Progenitor cell of endocrine pancreas (in vitro differentiated cells): ENCODE data around the gene XKR7. TPM values are rescaled to one million over a fixed set of nuclear protein-coding genes. Genes with fewer than 3 reads are reported as not detected.
A peak's percentile ranks its signal among the peaks of the same experiment; 100 is the strongest.

Experiments used
- DNase-seq: peaks from one replicate; pipeline ENCODE4 v3.0.0; 2021; ENCODE audit warnings: low spot score; ENCODE audit not compliant: unreplicated experiment
- H3K27ac Mint-ChIP-seq: 2 replicates; pipeline ENCODE4 v1.8.0; 2021; ENCODE audit warnings: mild to moderate bottlenecking, moderate library complexity, mixed read lengths
- H3K27me3 Mint-ChIP-seq: 2 replicates; pipeline ENCODE4 v1.8.0; 2021; ENCODE audit warnings: mixed read lengths
- H3K36me3 Mint-ChIP-seq: 2 replicates; pipeline ENCODE4 v1.8.0; 2022; ENCODE audit warnings: mixed read lengths; ENCODE audit not compliant: insufficient read depth
- H3K4me1 Mint-ChIP-seq: 2 replicates; pipeline ENCODE4 v1.8.0; 2021; ENCODE audit warnings: low read depth, mixed read lengths
- H3K4me3 Mint-ChIP-seq: 2 replicates; pipeline ENCODE4 v1.8.0; 2021; ENCODE audit warnings: low read depth, mild to moderate bottlenecking, moderate library complexity, mixed read lengths
- H3K9me3 Mint-ChIP-seq: 2 replicates; pipeline ENCODE4 v1.8.0; 2021; ENCODE audit warnings: low read depth, mixed read lengths
- total RNA-seq: library from RNA; stranded (reverse); gene quantifications from 2 replicates; pipeline ENCODE4 v1.2.1, GENCODE V29; 2021
- TF ChIP-seq, protein P1 (sequence below): fragments of 200-600 bp; sonication (generic); IDR thresholded peaks from one replicate; pipeline ENCODE4 v1.5.0; 2021; ENCODE audit warnings: antibody characterized with exemption, mild to moderate bottlenecking; ENCODE audit not compliant: unreplicated experiment

Gene XKR7
- total RNA-seq, 1 donor from 2014 or later: 2.7 TPM

DNA sequence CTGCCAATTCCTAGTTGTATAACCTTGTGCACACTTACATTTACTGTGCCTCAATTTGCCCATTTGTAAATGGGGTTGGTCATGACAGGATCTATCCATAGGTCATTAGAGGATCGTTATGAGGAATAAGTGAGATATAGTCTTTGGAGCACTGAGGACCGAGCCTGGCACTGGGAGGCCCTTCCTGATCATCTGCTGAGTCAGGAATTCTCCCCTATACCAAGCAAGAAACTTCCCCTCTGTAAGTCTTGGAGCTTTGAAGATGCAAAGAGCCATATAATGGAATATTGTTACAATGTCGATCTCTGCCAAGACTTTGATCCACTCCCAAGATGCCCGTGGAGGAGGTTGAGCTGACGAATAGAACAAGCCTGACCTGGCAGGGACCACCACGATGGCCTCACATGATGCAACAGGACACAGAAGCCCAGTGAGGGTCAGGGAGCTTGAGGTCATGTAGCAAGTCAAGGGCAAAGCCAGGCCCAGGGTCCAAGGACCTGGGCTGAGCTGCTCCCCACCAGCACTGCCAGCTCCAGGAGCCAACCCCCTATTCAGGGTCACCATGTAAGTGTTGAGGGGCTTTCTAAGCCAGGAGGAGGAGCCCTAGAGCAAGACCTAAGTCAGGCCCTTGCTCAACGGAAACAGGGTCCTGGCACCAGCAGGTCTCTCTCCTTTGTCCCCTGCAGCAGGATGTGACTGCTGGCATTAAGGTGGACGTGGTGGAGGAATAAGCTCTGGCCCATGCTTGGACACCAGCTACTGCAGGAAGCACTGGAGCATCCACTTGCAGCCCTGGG is 32.8 kb upstream of the XKR7 start:
- Mint-ChIP-seq H3K4me3 (no peak overlapping the region), H3K27me3 (peaks cover 12% of the 10 kb centered on the region), H3K9me3 (no peaks in the 10 kb centered on the region), H3K27ac (no peak overlapping the region), H3K36me3 (no peaks in the 10 kb centered on the region), H3K4me1 (no peaks in the 10 kb centered on the region)
- TF ChIP-seq, protein P1, sequence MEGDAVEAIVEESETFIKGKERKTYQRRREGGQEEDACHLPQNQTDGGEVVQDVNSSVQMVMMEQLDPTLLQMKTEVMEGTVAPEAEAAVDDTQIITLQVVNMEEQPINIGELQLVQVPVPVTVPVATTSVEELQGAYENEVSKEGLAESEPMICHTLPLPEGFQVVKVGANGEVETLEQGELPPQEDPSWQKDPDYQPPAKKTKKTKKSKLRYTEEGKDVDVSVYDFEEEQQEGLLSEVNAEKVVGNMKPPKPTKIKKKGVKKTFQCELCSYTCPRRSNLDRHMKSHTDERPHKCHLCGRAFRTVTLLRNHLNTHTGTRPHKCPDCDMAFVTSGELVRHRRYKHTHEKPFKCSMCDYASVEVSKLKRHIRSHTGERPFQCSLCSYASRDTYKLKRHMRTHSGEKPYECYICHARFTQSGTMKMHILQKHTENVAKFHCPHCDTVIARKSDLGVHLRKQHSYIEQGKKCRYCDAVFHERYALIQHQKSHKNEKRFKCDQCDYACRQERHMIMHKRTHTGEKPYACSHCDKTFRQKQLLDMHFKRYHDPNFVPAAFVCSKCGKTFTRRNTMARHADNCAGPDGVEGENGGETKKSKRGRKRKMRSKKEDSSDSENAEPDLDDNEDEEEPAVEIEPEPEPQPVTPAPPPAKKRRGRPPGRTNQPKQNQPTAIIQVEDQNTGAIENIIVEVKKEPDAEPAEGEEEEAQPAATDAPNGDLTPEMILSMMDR: peak; percentile 34
- no peak for DNase-seq

DNA sequence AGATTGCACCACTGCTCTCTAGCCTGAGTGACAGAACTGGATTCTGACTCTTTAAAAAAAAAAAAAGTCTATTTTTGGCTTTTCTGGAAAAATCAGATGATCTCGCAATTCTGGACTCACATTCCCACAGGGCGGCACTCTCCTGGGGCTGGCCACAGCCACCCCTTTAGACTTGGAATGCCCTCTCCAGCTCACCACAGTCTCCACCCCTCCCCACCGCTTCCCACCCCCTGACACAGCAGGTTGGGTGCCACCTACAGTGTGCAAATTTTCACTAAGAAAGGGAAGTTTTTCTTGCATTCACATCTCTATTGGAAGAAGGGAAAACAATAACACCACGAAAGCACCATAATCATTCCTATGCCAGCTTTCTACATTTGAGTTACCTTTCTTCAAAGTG is 31.5 kb upstream of the XKR7 start:
- TF ChIP-seq, protein P1: no peak
- DNase-seq: no peak
- Mint-ChIP-seq H3K27me3 (peaks cover 3% of the 10 kb centered on the region), H3K27ac (no peak overlapping the region), H3K36me3 (no peaks in the 10 kb centered on the region), H3K4me1 (no peaks in the 10 kb centered on the region), H3K9me3 (no peaks in the 10 kb centered on the region), H3K4me3 (no peak overlapping the region)

DNA sequence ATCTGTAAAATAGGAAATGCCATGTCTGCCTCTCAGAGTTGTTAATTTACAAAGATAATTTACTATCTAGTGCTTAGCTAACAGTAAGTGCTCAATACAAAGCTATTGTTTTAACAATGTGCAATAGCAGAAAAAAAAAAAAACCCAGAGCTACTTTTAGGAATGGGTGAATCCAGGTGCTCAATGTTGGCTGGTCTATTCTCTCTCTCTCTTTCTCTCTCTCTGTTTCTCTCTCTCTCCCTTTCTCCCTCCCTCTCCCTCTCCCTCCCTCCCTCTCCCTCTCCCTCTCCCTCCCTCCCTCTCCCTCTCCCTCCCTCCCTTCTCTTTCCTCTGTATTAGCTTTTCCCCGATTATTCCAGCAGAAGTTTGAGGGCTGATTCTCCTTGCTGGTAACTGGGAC is 30.1 kb upstream of the XKR7 start:
- Mint-ChIP-seq H3K4me3 (no peak overlapping the region), H3K27me3 (no peaks in the 10 kb centered on the region), H3K9me3 (no peaks in the 10 kb centered on the region), H3K4me1 (no peaks in the 10 kb centered on the region), H3K27ac (no peak overlapping the region), H3K36me3 (peaks cover 2% of the 10 kb centered on the region)
- TF ChIP-seq, protein P1: no peak
- DNase-seq: no peak

DNA sequence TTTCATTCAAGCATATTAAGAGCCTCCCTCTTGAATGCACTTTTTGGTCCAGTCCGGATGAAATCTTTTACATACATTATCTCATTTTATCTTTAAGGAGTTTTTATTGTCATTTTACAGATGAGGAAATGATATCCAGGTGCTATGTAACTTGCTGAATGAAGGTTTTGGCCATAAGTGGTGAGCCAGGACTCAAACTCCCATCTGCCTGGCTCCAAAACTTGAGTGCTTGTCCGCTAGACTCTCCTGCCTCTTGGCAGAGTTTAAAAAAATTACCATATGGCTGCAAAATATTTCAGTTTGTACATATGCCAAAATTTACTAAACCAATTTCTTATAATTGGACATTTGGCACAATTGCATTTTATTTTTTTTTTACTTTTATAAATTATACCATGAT is 28.3 kb upstream of the XKR7 start:
- H3K27me3 Mint-ChIP-seq: no peaks in the 10 kb centered on the region
- no peaks in the 10 kb centered on the region for H3K9me3 Mint-ChIP-seq
- peaks cover 2% of the 10 kb centered on the region for H3K36me3 Mint-ChIP-seq
- H3K27ac Mint-ChIP-seq: no peak overlapping the region
- H3K4me3 Mint-ChIP-seq: no peak overlapping the region
- TF ChIP-seq, protein P1: no peak
- no peak for DNase-seq
- H3K4me1 Mint-ChIP-seq: no peaks in the 10 kb centered on the region

DNA sequence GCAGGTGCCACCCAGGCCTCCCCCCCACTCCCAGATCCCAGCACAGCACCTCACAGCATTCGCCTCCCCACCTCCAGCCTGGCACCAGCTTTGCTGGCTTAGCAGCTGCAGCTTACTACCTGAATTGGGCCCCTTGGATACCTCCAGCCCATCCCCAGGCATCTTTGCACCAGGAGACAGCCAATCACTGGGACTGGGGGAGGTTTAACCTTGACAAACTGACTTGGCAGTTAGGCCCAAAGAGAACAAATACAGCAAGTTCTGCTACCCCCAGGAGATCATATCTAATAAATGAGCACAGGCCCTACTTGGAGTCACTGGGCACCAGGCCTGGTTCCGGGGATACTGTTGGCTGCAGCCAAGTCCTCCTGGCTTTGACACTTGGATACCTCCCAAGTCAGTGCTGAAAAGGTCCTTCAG is 24.9 kb upstream of the XKR7 start:
- no peaks in the 10 kb centered on the region for H3K9me3 Mint-ChIP-seq

More for the DNA sequence above, 24.9 kb upstream of the XKR7 start:
- no peaks in the 10 kb centered on the region for H3K27me3 Mint-ChIP-seq
- TF ChIP-seq, protein P1: no peak
- no peak overlapping the region for H3K27ac Mint-ChIP-seq
- no peak for DNase-seq
- peaks cover 21% of the 10 kb centered on the region for H3K36me3 Mint-ChIP-seq
- no peak overlapping the region for H3K4me3 Mint-ChIP-seq
- H3K4me1 Mint-ChIP-seq: no peaks in the 10 kb centered on the region
